GM12873 (cell line): ENCODE results near the gene FBXL2.

Experiments used
- CTCF ChIP-seq: IDR thresholded peaks from 2 replicates; pipeline ENCODE4 v1.5.1; 2012; ENCODE audit warnings: low read depth, mild to moderate bottlenecking, moderate library complexity, low read length, control low read depth; ENCODE audit not compliant: insufficient read depth; ENCODE audit errors: missing control alignments

FBXL2 gene

DNA sequence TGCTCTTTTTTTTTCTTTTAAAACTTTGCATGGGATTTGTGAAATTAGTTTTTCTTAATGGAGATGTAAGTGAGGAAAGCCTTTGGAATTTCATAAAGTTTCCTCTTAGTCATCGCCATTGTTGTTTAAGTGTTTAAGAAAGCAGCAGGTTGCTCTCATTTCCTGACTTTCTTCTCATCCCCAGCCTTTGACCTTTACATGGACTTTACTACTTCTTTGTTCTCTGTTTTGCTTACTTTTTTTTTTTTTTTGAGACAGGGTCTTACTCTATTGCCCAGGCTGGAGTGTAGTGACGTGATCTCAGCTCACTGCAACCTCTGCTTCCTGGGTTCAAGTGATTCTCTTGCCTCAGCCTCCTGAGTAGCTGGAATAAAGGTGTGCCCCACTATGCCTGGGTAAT, 38.6 kb downstream of the FBXL2 start:
- TF ChIP-seq CTCF, result no peak

- no peak for TF ChIP-seq CTCF
Measured at GRCh38 chr3:33317963-33318709, 40.9 kb downstream of the FBXL2 start.

- TF ChIP-seq CTCF, result no peak
Measured at GRCh38 chr3:33318710-33319380, 41.6 kb downstream of the FBXL2 start.

DNA sequence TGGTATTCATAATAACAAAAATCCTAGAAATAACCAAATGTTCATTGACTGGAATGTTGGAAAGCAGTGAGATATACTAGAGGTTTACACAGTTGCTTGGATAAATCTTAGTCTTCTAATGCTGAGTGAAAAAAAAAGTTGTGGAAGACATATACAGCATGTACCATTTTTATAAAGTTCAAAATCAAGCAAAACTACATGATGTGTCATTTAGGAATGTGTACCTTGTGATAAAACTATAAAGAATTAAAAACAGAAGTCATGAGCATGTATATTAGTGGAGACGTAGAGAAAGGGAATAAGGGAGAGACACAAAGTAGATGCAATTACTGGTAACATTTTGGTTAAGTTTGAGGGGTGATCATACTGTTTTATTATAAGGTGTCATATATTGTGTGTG, 45.2 kb downstream of the FBXL2 start:
- no peak for TF ChIP-seq CTCF

- TF ChIP-seq CTCF, result no peak
Measured at GRCh38 chr3:33331414-33331813, 54.2 kb downstream of the FBXL2 start.

DNA sequence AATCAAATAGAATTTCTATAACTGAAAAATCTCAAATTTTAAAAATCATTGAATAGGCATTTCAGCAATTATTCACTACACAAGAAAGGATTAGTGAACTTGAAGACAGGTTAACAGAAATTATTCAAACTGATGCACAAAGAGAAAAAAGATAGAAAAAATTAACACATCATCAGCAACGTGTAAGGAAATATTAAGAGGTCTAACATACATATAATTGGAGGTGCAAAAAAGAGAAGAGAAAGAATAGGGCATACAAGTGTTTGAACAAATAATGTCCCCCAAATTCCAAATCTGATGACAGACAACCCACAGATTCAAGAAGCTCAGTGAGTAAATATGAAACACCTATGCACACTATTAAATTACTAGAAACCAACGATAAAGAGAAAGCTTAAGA, 57.1 kb downstream of the FBXL2 start:
- TF ChIP-seq CTCF, result no peak

GRCh38 chr3:33339758-33340157, 62.5 kb downstream of the FBXL2 start:
- TF ChIP-seq CTCF, result no peak
